ENCODE results near the gene GCNA.

DNA sequence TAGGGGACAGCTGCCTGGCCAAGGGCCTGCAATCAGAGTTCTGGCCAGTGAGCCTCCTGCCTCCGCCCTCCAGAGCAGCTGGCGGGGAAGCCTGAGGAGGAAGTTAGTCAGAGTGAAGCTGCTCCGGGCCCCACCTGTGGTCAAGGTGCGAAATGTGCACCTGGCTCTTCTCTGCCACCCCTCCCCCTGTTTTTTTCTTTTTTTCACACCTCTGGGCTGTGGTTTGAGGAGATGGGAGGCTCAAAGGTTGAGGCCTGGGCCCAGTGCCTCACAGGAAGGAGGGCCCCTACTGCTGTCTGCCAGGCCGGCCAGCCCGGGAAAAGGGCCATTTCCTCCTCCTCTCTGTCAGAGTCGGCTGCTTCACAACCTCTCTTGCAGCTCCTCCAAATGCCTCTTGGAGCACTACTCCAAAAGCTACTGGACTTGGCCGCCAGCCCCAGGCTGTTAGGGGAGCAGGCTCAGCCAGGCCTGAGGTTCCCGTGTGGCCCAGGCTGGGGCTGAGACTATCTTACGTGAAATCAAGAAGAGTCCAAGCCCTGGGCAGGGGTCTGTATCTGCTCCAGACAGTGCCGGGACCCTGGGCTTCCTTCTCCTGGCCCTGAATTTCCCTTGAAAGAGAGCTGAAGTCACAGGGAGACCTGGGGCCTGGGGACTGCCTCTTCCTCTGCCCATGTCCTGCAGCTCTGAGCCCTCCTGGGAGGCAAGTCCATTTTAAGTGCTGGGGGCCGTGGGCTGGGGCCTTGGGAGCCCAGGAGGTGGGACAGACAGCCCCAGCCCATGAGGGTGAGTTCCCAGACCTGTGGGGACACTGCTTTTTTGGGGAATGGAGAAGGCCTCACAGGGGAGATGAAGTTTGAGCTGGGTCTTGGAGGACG is 44.6 kb downstream of the GCNA start:
- TF ChIP-seq HMG20B (CRISPR knock-in tag; conservative IDR thresholded peaks at IDR 0.05) (no peak), MZF1 (CRISPR knock-in tag; IDR thresholded peaks at IDR 0.05; ENCODE audit: borderline replicate concordance) (no peak)
